K562 (cell line): ENCODE data around the gene GRM3. TPM values are rescaled to one million over a fixed set of nuclear protein-coding genes. Genes with fewer than 3 reads are reported as not detected.
A peak's percentile ranks its signal among the peaks of the same experiment; 100 is the strongest.

Source experiments
- ATAC-seq: fragments of 200-7000 bp; cut with Tn5 transposase; 3 replicates; pipeline ENCODE4 v1.9.1; 2020; ENCODE audit warnings: moderate library complexity
- BruUV-seq: library from RNA; stranded (reverse); fragments of 400-500 nt; replicated peaks from 2 replicates; lab custom pipeline; 2021; lab: Mats Ljungman, UMichigan
- CTCF ChIA-PET: fragments of 300-600 bp; formaldehyde crosslinking; extraction: SDS; loops from one replicate; lab custom pipeline; 2021; ENCODE audit warnings: low intra/inter-chr PET ratio; lab: Yijun Ruan, JAX
- POLR2A ChIA-PET: fragments of 300-600, 350-650 bp; sonication (Branson Sonifier 250); formaldehyde crosslinking; extraction: SDS; loops from one replicate; lab custom pipeline; 2021; ENCODE audit warnings: antibody characterized with exemption, inconsistent platforms; lab: Yijun Ruan, JAX
- DNase-seq, 4 experiments: peaks; one replicate each; pipeline versions ENCODE4 v3.0.0 to v3.0.0-alpha.2; 2011 to 2018; ENCODE audit warnings: low spot score in 3 of 4, mixed read lengths in 3 of 4; ENCODE audit errors: extremely low read depth in 1 of 4
- FAIRE-seq: peaks from 2 replicates; lab custom pipeline; 2011; peaks lifted over from hg19 to GRCh38; lab: Jason Lieb, UNC
- H2AFZ ChIP-seq: 2 replicates; pipeline ENCODE4 v1.6.0; 2011; ENCODE audit warnings: low read depth, low read length, control low read depth, inconsistent platforms
- H3K27ac ChIP-seq: fragments of 200-600 bp; 3 replicates; pipeline ENCODE4 v1.8.0; 2011; ENCODE audit warnings: low read depth, mild to moderate bottlenecking, control low read depth, inconsistent platforms, low read length, moderate library complexity, mixed read lengths; ENCODE audit errors: extremely low read depth
- H3K27me3 ChIP-seq, 2 experiments: fragments of 300-600 bp in 1 of 2; 2 replicates in 1 of 2; 3 replicates in 1 of 2; pipeline versions ENCODE4 v1.6.0 to v1.8.0; 2011; ENCODE audit warnings: inconsistent platforms in 2 of 2, low read length in 2 of 2, mild to moderate bottlenecking in 1 of 2, mixed read lengths in 1 of 2, moderate library complexity in 1 of 2; ENCODE audit not compliant: control insufficient read depth in 2 of 2, insufficient read depth in 2 of 2
- H3K36me3 ChIP-seq: fragments of 300-600 bp; 3 replicates; pipeline ENCODE4 v1.8.0; 2011; ENCODE audit warnings: mild to moderate bottlenecking, low read length, inconsistent platforms; ENCODE audit not compliant: control insufficient read depth, insufficient read depth
- H3K4me1 ChIP-seq, 2 experiments: fragments of 200-600 bp in 1 of 2; replicated peaks in 1 of 2; 2 replicates in 1 of 2; 3 replicates in 1 of 2; pipeline versions ENCODE4 v1.5.1 to v1.8.0; 2011; ENCODE audit warnings: inconsistent platforms in 2 of 2, low read length in 2 of 2, mild to moderate bottlenecking in 1 of 2, mixed read lengths in 1 of 2, moderate library complexity in 1 of 2; ENCODE audit not compliant: control insufficient read depth in 2 of 2, insufficient read depth in 2 of 2
- H3K4me2 ChIP-seq: 2 replicates; pipeline ENCODE4 v1.6.1; 2011; ENCODE audit warnings: low read length, control low read depth, inconsistent platforms, mixed read lengths; ENCODE audit not compliant: insufficient read depth
- H3K4me3 ChIP-seq: fragments of 200-600 bp; sonication (generic), shearing (Covaris generic); 2 replicates; pipeline ENCODE4 v1.5.1; 2016; ENCODE audit warnings: control low read depth, inconsistent platforms
- H3K79me2 ChIP-seq: fragments of 200-600 bp; 3 replicates; pipeline ENCODE4 v1.8.0; 2011; ENCODE audit warnings: low read length, inconsistent platforms; ENCODE audit not compliant: control insufficient read depth, insufficient read depth
- H3K9ac ChIP-seq, 2 experiments: 2 replicates each; pipeline versions ENCODE4 v1.6.0 to v1.6.1; 2011; ENCODE audit warnings: low read depth in 2 of 2, low read length in 2 of 2, control low read depth in 1 of 2, inconsistent platforms in 1 of 2, mild to moderate bottlenecking in 1 of 2, mixed read lengths in 1 of 2; ENCODE audit not compliant: insufficient read depth in 1 of 2
- H3K9me1 ChIP-seq: one replicate; pipeline ENCODE4 v1.6.0; 2011; ENCODE audit warnings: inconsistent platforms, mild to moderate bottlenecking, low read length, moderate library complexity; ENCODE audit not compliant: control insufficient read depth, insufficient read depth
- H3K9me3 ChIP-seq: replicated peaks from 2 replicates; pipeline ENCODE4 v1.5.1; 2011; ENCODE audit warnings: low read depth, low read length, inconsistent platforms; ENCODE audit not compliant: control insufficient read depth, insufficient read depth
- H4K20me1 ChIP-seq: replicated peaks from 2 replicates; pipeline ENCODE4 v1.6.1; 2011; ENCODE audit warnings: low read length, inconsistent platforms, mixed read lengths; ENCODE audit not compliant: control insufficient read depth, insufficient read depth
- ELF2 ChIP-seq: fragments of 250-450 bp; sonication (Bioruptor Pico); IDR thresholded peaks from 2 replicates; pipeline ENCODE4 v1.5.0; 2021; ENCODE audit warnings: mild to moderate bottlenecking
- FUS ChIP-seq: fragments of 200-400 bp; formaldehyde crosslinking; optimal IDR thresholded peaks from 2 replicates; pipeline ENCODE3; 2017; ENCODE audit warnings: low read depth, low read length
- HNRNPK ChIP-seq: fragments of 200-400 bp; formaldehyde crosslinking; IDR thresholded peaks from one replicate; pipeline ENCODE4 v1.6.1; 2018; ENCODE audit warnings: mild to moderate bottlenecking, low read depth, low read length; ENCODE audit not compliant: poor library complexity, severe bottlenecking
- ZNF444 ChIP-seq: fragments of 250-450 bp; sonication (Bioruptor Pico); IDR thresholded peaks from 2 replicates; pipeline ENCODE4 v1.4.0; 2020; ENCODE audit warnings: mild to moderate bottlenecking, moderate library complexity
- WGBS: fragments of 100-300 bp; shearing (Covaris generic); methylation state at CpG from one replicate; pipeline ENCODE4 v1.1.6; 2016; ENCODE audit warnings: low coverage, mixed read lengths; ENCODE audit not compliant: insufficient coverage; ENCODE audit errors: missing lambda C conversion rate; 5-methylcytosine and 5-hydroxymethylcytosine counted together
- in situ Hi-C: fragments of 300-500 bp; cut with MboI; formaldehyde crosslinking; loops from 4 replicates; pipeline ENCODE4 v1.15.0; 2018; ENCODE audit warnings: inconsistent platforms, mixed read lengths
- intact Hi-C: fragments of 100-400 bp; cut with micrococcal nuclease; formaldehyde crosslinking; loops from 2 replicates; pipeline ENCODE4 v1.14.2; 2022
- polyA plus RNA-seq, 8 experiments: library from polyadenylated mRNA; depleted of rRNA in 4 of 8; stranded (reverse) in 5 of 8; unstranded in 3 of 8; fragments of >200 nt; fragmentation: Nextera tagmentation in 2 of 8; fragmentation: Illumina TruSeq in 1 of 8; extraction: Ambion mirVana in 2 of 8; extraction: Trizol in 1 of 8; gene quantifications; 2 replicates each; pipeline versions ENCODE4 v1.2.1 to v1.2.3, GENCODE V29; 2011 to 2014; ENCODE audit warnings: inconsistent platforms in 1 of 8, missing spikeins in 1 of 8
- total RNA-seq, 7 experiments: library from RNA; depleted of rRNA in 6 of 7; stranded (reverse); fragments of >200 nt in 6 of 7; fragmentation: Illumina TruSeq in 2 of 7; extraction: Trizol in 2 of 7; gene quantifications; 2 replicates each; pipeline versions ENCODE4 v1.2.1 to v1.2.3, GENCODE V29; 2011 to 2021; ENCODE audit warnings: low replicate concordance in 1 of 7
- TF ChIP-seq, protein P1 (sequence below): fragments of 450-650 bp; IDR thresholded peaks from 2 replicates; pipeline ENCODE4 v1.6.1; 2016; ENCODE audit warnings: mild to moderate bottlenecking, moderate library complexity
- TF ChIP-seq, protein P2 (sequence below): fragments of 450-650 bp; IDR thresholded peaks from 2 replicates; pipeline ENCODE4 v1.6.1; 2017; ENCODE audit warnings: antibody characterized with exemption

Gene GRM3
- total and polyA plus RNA-seq, 9 of the 15 experiments (the other 6 are each of a cell fraction or from before 2014, with no cell fraction given): 0.03 to 0.08 (median 0.03) TPM; not detected in 6

DNA sequence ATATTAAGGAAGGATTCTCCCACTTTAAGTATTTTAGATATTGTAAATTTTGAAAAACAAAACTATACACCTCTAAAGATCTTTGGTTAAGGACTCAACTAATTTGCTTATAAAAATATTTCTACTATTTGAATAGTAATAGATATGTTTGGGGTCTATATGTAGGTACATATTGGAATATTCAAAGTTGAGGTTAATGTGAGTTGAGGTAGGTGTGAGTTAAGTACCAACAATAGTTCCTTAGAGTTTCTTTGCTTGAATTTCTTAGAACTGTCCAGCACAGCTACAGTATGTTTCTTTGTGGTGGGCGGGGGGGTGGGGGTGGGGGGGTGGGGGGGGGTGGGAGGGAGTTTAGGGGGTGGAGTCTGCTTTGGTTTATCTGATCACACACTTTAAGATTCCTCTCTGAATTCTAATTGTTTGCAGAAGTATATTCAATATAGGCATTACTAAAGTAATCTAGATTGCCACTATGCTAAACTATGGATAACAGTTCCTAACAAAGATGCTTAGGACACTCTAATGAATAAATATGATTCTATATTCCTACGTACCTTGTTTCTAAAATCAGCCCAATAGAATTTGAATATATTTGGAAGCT is 2.1 kb downstream of the GRM3 start:
- H2AFZ ChIP-seq: no peak overlapping the region
- FAIRE-seq (no peak), ATAC-seq (no peak), DNase-seq (no peak)
- no peaks in the 10 kb centered on the region; a peak in 1 of 5 replicates for H3K27me3 ChIP-seq
- no peaks in the 10 kb centered on the region for H3K36me3 ChIP-seq
- BruUV-seq: no TSS peak
- CTCF ChIA-PET: no interaction called here
- no peak overlapping the region for H3K4me2 ChIP-seq
- no peak for TF ChIP-seq ELF2 (CRISPR knock-in tag)
- TF ChIP-seq ZNF444 (CRISPR knock-in tag): no peak
- TF ChIP-seq, protein P1, sequence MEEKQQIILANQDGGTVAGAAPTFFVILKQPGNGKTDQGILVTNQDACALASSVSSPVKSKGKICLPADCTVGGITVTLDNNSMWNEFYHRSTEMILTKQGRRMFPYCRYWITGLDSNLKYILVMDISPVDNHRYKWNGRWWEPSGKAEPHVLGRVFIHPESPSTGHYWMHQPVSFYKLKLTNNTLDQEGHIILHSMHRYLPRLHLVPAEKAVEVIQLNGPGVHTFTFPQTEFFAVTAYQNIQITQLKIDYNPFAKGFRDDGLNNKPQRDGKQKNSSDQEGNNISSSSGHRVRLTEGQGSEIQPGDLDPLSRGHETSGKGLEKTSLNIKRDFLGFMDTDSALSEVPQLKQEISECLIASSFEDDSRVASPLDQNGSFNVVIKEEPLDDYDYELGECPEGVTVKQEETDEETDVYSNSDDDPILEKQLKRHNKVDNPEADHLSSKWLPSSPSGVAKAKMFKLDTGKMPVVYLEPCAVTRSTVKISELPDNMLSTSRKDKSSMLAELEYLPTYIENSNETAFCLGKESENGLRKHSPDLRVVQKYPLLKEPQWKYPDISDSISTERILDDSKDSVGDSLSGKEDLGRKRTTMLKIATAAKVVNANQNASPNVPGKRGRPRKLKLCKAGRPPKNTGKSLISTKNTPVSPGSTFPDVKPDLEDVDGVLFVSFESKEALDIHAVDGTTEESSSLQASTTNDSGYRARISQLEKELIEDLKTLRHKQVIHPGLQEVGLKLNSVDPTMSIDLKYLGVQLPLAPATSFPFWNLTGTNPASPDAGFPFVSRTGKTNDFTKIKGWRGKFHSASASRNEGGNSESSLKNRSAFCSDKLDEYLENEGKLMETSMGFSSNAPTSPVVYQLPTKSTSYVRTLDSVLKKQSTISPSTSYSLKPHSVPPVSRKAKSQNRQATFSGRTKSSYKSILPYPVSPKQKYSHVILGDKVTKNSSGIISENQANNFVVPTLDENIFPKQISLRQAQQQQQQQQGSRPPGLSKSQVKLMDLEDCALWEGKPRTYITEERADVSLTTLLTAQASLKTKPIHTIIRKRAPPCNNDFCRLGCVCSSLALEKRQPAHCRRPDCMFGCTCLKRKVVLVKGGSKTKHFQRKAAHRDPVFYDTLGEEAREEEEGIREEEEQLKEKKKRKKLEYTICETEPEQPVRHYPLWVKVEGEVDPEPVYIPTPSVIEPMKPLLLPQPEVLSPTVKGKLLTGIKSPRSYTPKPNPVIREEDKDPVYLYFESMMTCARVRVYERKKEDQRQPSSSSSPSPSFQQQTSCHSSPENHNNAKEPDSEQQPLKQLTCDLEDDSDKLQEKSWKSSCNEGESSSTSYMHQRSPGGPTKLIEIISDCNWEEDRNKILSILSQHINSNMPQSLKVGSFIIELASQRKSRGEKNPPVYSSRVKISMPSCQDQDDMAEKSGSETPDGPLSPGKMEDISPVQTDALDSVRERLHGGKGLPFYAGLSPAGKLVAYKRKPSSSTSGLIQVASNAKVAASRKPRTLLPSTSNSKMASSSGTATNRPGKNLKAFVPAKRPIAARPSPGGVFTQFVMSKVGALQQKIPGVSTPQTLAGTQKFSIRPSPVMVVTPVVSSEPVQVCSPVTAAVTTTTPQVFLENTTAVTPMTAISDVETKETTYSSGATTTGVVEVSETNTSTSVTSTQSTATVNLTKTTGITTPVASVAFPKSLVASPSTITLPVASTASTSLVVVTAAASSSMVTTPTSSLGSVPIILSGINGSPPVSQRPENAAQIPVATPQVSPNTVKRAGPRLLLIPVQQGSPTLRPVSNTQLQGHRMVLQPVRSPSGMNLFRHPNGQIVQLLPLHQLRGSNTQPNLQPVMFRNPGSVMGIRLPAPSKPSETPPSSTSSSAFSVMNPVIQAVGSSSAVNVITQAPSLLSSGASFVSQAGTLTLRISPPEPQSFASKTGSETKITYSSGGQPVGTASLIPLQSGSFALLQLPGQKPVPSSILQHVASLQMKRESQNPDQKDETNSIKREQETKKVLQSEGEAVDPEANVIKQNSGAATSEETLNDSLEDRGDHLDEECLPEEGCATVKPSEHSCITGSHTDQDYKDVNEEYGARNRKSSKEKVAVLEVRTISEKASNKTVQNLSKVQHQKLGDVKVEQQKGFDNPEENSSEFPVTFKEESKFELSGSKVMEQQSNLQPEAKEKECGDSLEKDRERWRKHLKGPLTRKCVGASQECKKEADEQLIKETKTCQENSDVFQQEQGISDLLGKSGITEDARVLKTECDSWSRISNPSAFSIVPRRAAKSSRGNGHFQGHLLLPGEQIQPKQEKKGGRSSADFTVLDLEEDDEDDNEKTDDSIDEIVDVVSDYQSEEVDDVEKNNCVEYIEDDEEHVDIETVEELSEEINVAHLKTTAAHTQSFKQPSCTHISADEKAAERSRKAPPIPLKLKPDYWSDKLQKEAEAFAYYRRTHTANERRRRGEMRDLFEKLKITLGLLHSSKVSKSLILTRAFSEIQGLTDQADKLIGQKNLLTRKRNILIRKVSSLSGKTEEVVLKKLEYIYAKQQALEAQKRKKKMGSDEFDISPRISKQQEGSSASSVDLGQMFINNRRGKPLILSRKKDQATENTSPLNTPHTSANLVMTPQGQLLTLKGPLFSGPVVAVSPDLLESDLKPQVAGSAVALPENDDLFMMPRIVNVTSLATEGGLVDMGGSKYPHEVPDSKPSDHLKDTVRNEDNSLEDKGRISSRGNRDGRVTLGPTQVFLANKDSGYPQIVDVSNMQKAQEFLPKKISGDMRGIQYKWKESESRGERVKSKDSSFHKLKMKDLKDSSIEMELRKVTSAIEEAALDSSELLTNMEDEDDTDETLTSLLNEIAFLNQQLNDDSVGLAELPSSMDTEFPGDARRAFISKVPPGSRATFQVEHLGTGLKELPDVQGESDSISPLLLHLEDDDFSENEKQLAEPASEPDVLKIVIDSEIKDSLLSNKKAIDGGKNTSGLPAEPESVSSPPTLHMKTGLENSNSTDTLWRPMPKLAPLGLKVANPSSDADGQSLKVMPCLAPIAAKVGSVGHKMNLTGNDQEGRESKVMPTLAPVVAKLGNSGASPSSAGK: no peak
- TF ChIP-seq FUS: no peak
- TF ChIP-seq HNRNPK: peak; percentile 67
- TF ChIP-seq, protein P2, sequence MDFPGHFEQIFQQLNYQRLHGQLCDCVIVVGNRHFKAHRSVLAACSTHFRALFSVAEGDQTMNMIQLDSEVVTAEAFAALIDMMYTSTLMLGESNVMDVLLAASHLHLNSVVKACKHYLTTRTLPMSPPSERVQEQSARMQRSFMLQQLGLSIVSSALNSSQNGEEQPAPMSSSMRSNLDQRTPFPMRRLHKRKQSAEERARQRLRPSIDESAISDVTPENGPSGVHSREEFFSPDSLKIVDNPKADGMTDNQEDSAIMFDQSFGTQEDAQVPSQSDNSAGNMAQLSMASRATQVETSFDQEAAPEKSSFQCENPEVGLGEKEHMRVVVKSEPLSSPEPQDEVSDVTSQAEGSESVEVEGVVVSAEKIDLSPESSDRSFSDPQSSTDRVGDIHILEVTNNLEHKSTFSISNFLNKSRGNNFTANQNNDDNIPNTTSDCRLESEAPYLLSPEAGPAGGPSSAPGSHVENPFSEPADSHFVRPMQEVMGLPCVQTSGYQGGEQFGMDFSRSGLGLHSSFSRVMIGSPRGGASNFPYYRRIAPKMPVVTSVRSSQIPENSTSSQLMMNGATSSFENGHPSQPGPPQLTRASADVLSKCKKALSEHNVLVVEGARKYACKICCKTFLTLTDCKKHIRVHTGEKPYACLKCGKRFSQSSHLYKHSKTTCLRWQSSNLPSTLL: no peak
- no peak overlapping the region for H3K27ac ChIP-seq
- H3K9me1 ChIP-seq: no peaks in the 10 kb centered on the region
- no peaks in the 10 kb centered on the region for H3K79me2 ChIP-seq
- H4K20me1 ChIP-seq: no peaks in the 10 kb centered on the region
- in situ Hi-C loops: no loop called here
- no peak overlapping the region for H3K4me3 ChIP-seq
- H3K9ac ChIP-seq: no peak overlapping the region
- 5% methylated on average over 2 of the region's 2 CpGs for WGBS
- no peaks in the 10 kb centered on the region for H3K9me3 ChIP-seq
- H3K4me1 ChIP-seq: no peaks in the 10 kb centered on the region
- POLR2A ChIA-PET: no interaction called here
- intact Hi-C loops: no loop called here
